Kasumi-1 (cell line): ENCODE measurements around the gene PIANP.
"Not testable (repeated sequence)": the region's sequence is repeated elsewhere in the genome, so short reads cannot be mapped to it uniquely, and the experiment has no call there.

Experiments
- DNase-seq, 2 experiments: peaks; one replicate each; lab custom pipeline; 2025; lab: John Stamatoyannopoulos, UW

Gene PIANP

GRCh38 chr12:6708351-6708750, 7.7 kb upstream of the PIANP start:
- not testable (repeated sequence) for DNase-seq

GRCh38 chr12:6703631-6704030, 3.0 kb upstream of the PIANP start:
- no peak for DNase-seq

- no peak for DNase-seq
These were observed 608 bp upstream of the PIANP start for GRCh38 chr12:6701078-6701768.

GRCh38 chr12:6699989-6700645, 498 bp downstream of the PIANP start:
- DNase-seq = no peak

- no peak for DNase-seq
These were observed 1.2 kb downstream of the PIANP start for GRCh38 chr12:6699259-6699988.

GRCh38 chr12:6698352-6699046, 2.1 kb downstream of the PIANP start:
- DNase-seq = no peak

GRCh38 chr12:6697584-6698351, 2.8 kb downstream of the PIANP start:
- no peak for DNase-seq

GRCh38 chr12:6696690-6697583, 3.7 kb downstream of the PIANP start:
- no peak for DNase-seq

GRCh38 chr12:6695313-6696045, 5.1 kb downstream of the PIANP start:
- no peak for DNase-seq

GRCh38 chr12:6694701-6695100, 5.9 kb downstream of the PIANP start:
- no peak for DNase-seq

GRCh38 chr12:6693832-6694355, 6.7 kb downstream of the PIANP start:
- no peak for DNase-seq

- DNase-seq = no peak
These were observed 7.7 kb downstream of the PIANP start for GRCh38 chr12:6692888-6693287.

GRCh38 chr12:6691473-6691872, 9.1 kb downstream of the PIANP start:
- DNase-seq = no peak

GRCh38 chr12:6688999-6689882, 11.4 kb downstream of the PIANP start, which contains the start of gene ZNF384:
TSS of gene ZNF384 (minus strand) at chr12:6689375. CDS start at chr12:6679520, 9,855 bp downstream.
- peak; percentile 92 to 95 for DNase-seq

GRCh38 chr12:6688543-6688998, 12.0 kb downstream of the PIANP start:
- peak; percentile 27 to 66 for DNase-seq

GRCh38 chr12:6685814-6686213, 14.8 kb downstream of the PIANP start:
- no peak for DNase-seq

- DNase-seq = peak; percentile 44 to 55
These were observed 16.0 kb downstream of the PIANP start for GRCh38 chr12:6684609-6685008.

- no peak for DNase-seq
These were observed 23.7 kb downstream of the PIANP start for GRCh38 chr12:6676962-6677361.
